ENCODE data around the gene URB2. TPM values are rescaled to one million over a fixed set of nuclear protein-coding genes. Genes with fewer than 3 reads are reported as not detected.

URB2 gene
- total and polyA plus RNA-seq, 2 experiments from 2014 or later = 7.6 to 44.3 TPM

- H3K36me3 Mint-ChIP-seq (ENCODE audit: low read depth) = peaks cover 38% of the 10 kb centered on the region
- Histone ChIP-seq H4K20me1 (replicated peaks; ENCODE audit: insufficient read depth) (peaks cover 26% of the 10 kb centered on the region), H2AFZ (no peak overlapping the region), H3K36me3 (ENCODE audit: insufficient read depth) (peaks cover 27% of the 10 kb centered on the region), H3K79me2 (replicated peaks; ENCODE audit: insufficient read depth) (peaks cover 44% of the 10 kb centered on the region), H3K4me1 (ENCODE audit: insufficient read depth) (0 out of 2 replicates have a peak, but pooled peaks cover 3% of the 10 kb centered on the region), H3K27me3 (ENCODE audit: insufficient read depth) (no peaks in the 10 kb centered on the region), H3K27ac (ENCODE audit: low read depth) (no peak overlapping the region), H3K4me3 (no peak overlapping the region), H3F3A (replicated peaks; ENCODE audit: low read depth) (no peaks in the 10 kb centered on the region), H3K9me2 (ENCODE audit: insufficient read depth) (no peaks in the 10 kb centered on the region), H3K4me2 (no peak overlapping the region)
- H3K9me3 Mint-ChIP-seq = no peaks in the 10 kb centered on the region
- H3K27ac Mint-ChIP-seq = no peak overlapping the region
- no peaks in the 10 kb centered on the region for H3K27me3 Mint-ChIP-seq (ENCODE audit: insufficient read depth, low read depth, poor library complexity)
- no peak overlapping the region for H3K4me3 Mint-ChIP-seq
- H3K4me1 Mint-ChIP-seq = peaks cover 5% of the 10 kb centered on the region; the same call in 2 of the 3 replicates
- TF ChIP-seq EZH2phosphoT487 (IDR thresholded peaks at IDR 0.05; ENCODE audit: unreplicated experiment) (no peak), ZNF331 (CRISPR knock-in tag; IDR thresholded peaks at IDR 0.05; ENCODE audit: low read depth) (no peak), REST (IDR thresholded peaks at IDR 0.05; ENCODE audit: unreplicated experiment) (no peak), ZNF462 (CRISPR knock-in tag; IDR thresholded peaks at IDR 0.05) (no peak), CREB1 (CRISPR knock-in tag; IDR thresholded peaks at IDR 0.05; ENCODE audit: low read depth) (no peak), NANOG (IDR thresholded peaks at IDR 0.05; ENCODE audit: borderline replicate concordance) (no peak), ETS1 (IDR thresholded peaks at IDR 0.05) (no peak), STAT1 (IDR thresholded peaks at IDR 0.05; ENCODE audit: unreplicated experiment) (no peak), ZNF114 (CRISPR knock-in tag; IDR thresholded peaks at IDR 0.05) (no peak), JUNB (IDR thresholded peaks at IDR 0.05; ENCODE audit: unreplicated experiment) (no peak), CTCF (conservative IDR thresholded peaks at IDR 0.05; ENCODE audit: low read depth in 2 of 2) (no peak), EZH2 (IDR thresholded peaks at IDR 0.05; ENCODE audit: low read depth, unreplicated experiment) (no peak), POLR2AphosphoS5 (IDR thresholded peaks at IDR 0.05; ENCODE audit: low read depth) (no peak)
- ATAC-seq = no peak
- DNase-seq (ENCODE audit: low spot score) = no peak
Measured at GRCh38 chr1:229613938-229614337, 12.1 kb upstream of the URB2 start.
